ENCODE results near the gene ZNF20. TPM values are rescaled to one million over a fixed set of nuclear protein-coding genes. Genes with fewer than 3 reads are reported as not detected.
A peak's percentile ranks its signal among the peaks of the same experiment; 100 is the strongest.

Gene ZNF20
- total RNA-seq, 1 donor from 2014 or later, result 3.2 TPM

DNA sequence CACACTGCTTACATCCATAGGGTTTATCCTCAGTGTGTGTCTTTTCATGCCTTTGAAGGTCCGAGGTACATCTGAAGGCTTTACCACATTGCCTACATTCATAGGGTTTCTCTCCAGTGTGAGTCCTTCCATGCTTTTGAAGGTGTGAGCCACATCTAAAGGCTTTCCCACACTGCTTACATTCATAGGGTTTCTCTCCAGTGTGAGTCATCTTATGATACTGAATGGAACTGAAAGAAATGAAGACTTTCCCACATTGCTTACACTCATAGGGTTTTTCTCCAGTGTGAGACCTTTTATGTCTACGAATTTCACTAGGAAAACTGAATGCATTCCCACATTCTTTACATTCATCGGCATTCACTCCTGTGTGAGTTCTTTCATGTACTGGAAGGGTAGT, 7.1 kb downstream of the ZNF20 start:
- H3K4me3 ChIP-seq (ENCODE audit: low read depth, low read length), result no peak overlapping the region
- FAIRE-seq (no peak), DNase-seq (ENCODE audit: low read depth) (no peak)
- peaks cover 6% of the 10 kb centered on the region for H3K36me3 ChIP-seq (ENCODE audit: control insufficient read depth, insufficient read depth, low read length)
- TF ChIP-seq, protein P1, sequence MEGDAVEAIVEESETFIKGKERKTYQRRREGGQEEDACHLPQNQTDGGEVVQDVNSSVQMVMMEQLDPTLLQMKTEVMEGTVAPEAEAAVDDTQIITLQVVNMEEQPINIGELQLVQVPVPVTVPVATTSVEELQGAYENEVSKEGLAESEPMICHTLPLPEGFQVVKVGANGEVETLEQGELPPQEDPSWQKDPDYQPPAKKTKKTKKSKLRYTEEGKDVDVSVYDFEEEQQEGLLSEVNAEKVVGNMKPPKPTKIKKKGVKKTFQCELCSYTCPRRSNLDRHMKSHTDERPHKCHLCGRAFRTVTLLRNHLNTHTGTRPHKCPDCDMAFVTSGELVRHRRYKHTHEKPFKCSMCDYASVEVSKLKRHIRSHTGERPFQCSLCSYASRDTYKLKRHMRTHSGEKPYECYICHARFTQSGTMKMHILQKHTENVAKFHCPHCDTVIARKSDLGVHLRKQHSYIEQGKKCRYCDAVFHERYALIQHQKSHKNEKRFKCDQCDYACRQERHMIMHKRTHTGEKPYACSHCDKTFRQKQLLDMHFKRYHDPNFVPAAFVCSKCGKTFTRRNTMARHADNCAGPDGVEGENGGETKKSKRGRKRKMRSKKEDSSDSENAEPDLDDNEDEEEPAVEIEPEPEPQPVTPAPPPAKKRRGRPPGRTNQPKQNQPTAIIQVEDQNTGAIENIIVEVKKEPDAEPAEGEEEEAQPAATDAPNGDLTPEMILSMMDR (IDR thresholded peaks at IDR 0.05; ENCODE audit: insufficient read depth, low read length, severe bottlenecking), result no peak
- no peaks in the 10 kb centered on the region for H3K27me3 ChIP-seq (ENCODE audit: control insufficient read depth, insufficient read depth, low read length)

DNA sequence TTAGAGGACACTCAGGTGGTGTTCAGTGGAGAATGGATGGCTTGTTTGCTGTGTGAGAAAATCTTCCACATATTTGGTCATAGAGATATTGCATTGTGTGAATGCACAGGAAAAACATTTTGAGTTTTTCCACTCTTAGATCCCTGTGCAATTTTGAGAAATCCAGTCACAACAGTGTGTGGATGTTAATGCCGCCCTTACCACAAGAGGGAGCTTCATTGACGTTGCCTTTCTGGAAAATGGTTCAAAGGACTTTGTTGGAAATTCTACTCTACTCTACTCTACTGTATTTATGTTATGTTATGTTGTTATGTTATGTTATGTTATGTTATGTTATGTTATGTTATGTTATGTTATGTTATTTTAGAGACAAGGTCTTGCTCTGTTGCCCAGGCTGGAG, 13.4 kb downstream of the ZNF20 start:
- FAIRE-seq (no peak), DNase-seq (ENCODE audit: low read depth) (peak; percentile 6)
- H3K27me3 ChIP-seq (ENCODE audit: control insufficient read depth, insufficient read depth, low read length), result no peaks in the 10 kb centered on the region
- no peak overlapping the region for H3K4me3 ChIP-seq (ENCODE audit: low read depth, low read length)
- no peaks in the 10 kb centered on the region for H3K36me3 ChIP-seq (ENCODE audit: control insufficient read depth, insufficient read depth, low read length)
- TF ChIP-seq, protein P1 (IDR thresholded peaks at IDR 0.05; ENCODE audit: insufficient read depth, low read length, severe bottlenecking), result peak; percentile 50

DNA sequence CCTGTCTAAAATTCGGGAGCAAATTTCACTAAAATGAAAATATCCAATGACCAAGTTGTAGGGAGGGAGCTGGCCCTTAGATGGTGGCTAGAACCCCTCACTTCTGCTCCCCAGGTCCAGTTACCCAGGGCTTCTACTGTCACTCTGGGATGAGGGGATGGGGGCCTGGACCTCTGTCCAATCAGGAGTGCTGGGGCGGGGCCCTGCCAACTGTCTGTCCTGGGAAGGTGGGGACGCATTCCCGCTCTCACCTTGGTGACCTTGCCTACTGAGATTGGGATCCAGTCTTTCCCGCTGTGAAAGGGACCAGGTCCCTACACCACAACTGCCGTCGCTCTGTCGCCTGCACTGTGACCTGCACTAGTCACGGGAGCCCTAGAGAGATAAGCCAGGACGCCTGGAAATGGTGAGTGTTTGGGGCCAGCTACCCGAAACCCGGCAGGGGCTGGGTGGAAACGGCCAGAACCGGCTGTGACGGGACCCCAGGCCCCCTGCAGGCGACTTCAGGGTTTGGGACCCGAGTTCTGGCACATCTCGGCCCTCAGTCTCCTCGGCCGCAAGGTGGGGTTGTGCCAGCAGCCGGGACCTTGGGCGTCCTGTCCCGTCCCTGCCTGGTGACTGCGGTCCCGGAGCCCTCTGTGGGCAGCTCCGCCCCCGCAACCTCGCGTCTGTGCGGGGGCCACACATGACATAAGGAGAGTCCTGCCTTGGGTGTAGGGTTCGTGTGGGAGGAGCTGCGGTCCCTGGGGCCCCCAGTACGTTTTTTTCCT, 22.8 kb downstream of the ZNF20 start:
- Histone ChIP-seq H3K4me3 (ENCODE audit: low read depth, low read length) (no peak overlapping the region), H3K36me3 (ENCODE audit: control insufficient read depth, insufficient read depth, low read length) (no peaks in the 10 kb centered on the region), H3K27me3 (ENCODE audit: control insufficient read depth, insufficient read depth, low read length) (no peaks in the 10 kb centered on the region)
- no peak for FAIRE-seq
- TF ChIP-seq, protein P1 (IDR thresholded peaks at IDR 0.05; ENCODE audit: insufficient read depth, low read length, severe bottlenecking), result no peak
- no peak for DNase-seq (ENCODE audit: low read depth)

DNA sequence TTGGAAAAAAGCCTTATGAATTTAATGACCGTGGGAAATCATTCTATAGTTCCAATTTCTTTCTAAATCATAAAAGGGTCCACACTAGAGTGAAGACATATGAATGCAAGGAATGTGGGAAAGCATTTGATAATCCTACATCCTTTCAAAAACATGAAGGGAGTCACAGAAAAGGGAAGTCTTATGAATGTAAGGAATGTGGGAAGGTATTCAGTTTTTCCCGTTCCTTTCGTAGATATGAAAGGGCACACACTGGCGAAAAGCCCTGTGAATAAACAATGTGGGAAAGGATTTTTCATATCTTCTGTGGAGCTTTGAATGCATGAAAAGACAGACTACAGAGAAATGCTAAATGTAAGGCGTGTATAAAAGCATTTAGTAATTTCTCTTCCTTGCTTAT, 27.0 kb downstream of the ZNF20 start:
- no peak for FAIRE-seq
- Histone ChIP-seq H3K36me3 (ENCODE audit: control insufficient read depth, insufficient read depth, low read length) (no peaks in the 10 kb centered on the region), H3K27me3 (ENCODE audit: control insufficient read depth, insufficient read depth, low read length) (no peaks in the 10 kb centered on the region), H3K4me3 (ENCODE audit: low read depth, low read length) (no peak overlapping the region)
- DNase-seq (ENCODE audit: low read depth), result no peak
- TF ChIP-seq, protein P1 (IDR thresholded peaks at IDR 0.05; ENCODE audit: insufficient read depth, low read length, severe bottlenecking), result no peak

DNA sequence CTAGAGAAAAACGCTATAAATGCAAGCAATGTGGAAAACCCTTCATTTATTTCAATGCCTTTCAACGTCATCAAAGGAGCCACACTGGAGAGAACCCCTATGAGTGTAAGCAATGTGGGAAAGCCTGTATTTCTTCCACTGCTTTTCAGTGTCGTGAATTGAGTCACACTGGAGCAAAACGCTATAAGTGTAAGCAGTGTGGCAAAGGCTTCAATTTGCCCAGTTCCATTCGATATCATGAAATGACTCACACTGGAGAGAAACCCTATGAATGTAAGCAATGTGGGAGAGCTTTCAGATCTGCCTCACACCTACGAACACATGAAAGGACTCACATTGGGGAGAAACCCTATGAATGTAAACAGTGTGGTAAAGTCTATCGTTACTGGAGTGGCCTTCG, 27.4 kb downstream of the ZNF20 start:
- DNase-seq (ENCODE audit: low read depth), result no peak
- H3K27me3 ChIP-seq (ENCODE audit: control insufficient read depth, insufficient read depth, low read length), result no peaks in the 10 kb centered on the region
- H3K36me3 ChIP-seq (ENCODE audit: control insufficient read depth, insufficient read depth, low read length), result no peaks in the 10 kb centered on the region
- FAIRE-seq, result no peak
- no peak overlapping the region for H3K4me3 ChIP-seq (ENCODE audit: low read depth, low read length)
- TF ChIP-seq, protein P1 (IDR thresholded peaks at IDR 0.05; ENCODE audit: insufficient read depth, low read length, severe bottlenecking), result no peak
